Mesenchymal stem cell (in vitro differentiated cells and primary cell): ENCODE data around the gene CARNS1.
A peak's percentile ranks its signal among the peaks of the same experiment; 100 is the strongest.

Experiments used
- DNase-seq: peaks from one replicate; pipeline ENCODE4 v3.0.0-alpha.2; 2013
- H2AFZ ChIP-seq: one replicate; pipeline ENCODE4 v1.6.1; 2013; ENCODE audit warnings: low read depth, mild to moderate bottlenecking, control low read depth, inconsistent platforms, low read length, moderate library complexity
- H2AK5ac ChIP-seq: 2 replicates; pipeline ENCODE4 v1.6.1; 2013; ENCODE audit warnings: low read length, moderate library complexity, mild to moderate bottlenecking, inconsistent platforms; ENCODE audit not compliant: severe bottlenecking
- H2BK120ac ChIP-seq: one replicate; pipeline ENCODE4 v1.6.1; 2013; ENCODE audit warnings: low read depth, mild to moderate bottlenecking, inconsistent platforms, low read length, moderate library complexity
- H2BK12ac ChIP-seq, 2 experiments: one replicate each; pipeline ENCODE4 v1.6.1; 2013; ENCODE audit warnings: inconsistent platforms in 2 of 2, low read length in 2 of 2, mild to moderate bottlenecking in 2 of 2, moderate library complexity in 2 of 2, control low read depth in 1 of 2
- H2BK15ac ChIP-seq: one replicate; pipeline ENCODE4 v1.6.1; 2013; ENCODE audit warnings: mild to moderate bottlenecking, low read depth, inconsistent platforms; ENCODE audit not compliant: poor library complexity, severe bottlenecking
- H2BK5ac ChIP-seq: 2 replicates; pipeline ENCODE4 v1.6.1; 2013; ENCODE audit warnings: low read depth, mild to moderate bottlenecking, low read length, control low read depth, inconsistent platforms; ENCODE audit not compliant: poor library complexity, severe bottlenecking
- H3K14ac ChIP-seq, 2 experiments: one replicate each; pipeline ENCODE4 v1.6.1; 2013; ENCODE audit warnings: inconsistent platforms in 2 of 2, low read length in 2 of 2, control low read depth in 1 of 2, mild to moderate bottlenecking in 1 of 2, moderate library complexity in 1 of 2
- H3K18ac ChIP-seq, 2 experiments: one replicate each; pipeline ENCODE4 v1.6.1; 2013; ENCODE audit warnings: inconsistent platforms in 2 of 2, low read length in 2 of 2, control low read depth in 1 of 2, low read depth in 1 of 2, mild to moderate bottlenecking in 1 of 2
- H3K23ac ChIP-seq, 2 experiments: one replicate each; pipeline ENCODE4 v1.6.1; 2013; ENCODE audit warnings: inconsistent platforms in 2 of 2, low read length in 2 of 2, mild to moderate bottlenecking in 2 of 2, moderate library complexity in 2 of 2, control low read depth in 1 of 2
- H3K27ac ChIP-seq: 2 replicates; pipeline ENCODE4 v1.5.1; 2013; ENCODE audit warnings: mild to moderate bottlenecking, moderate library complexity, low read length, control low read depth, inconsistent platforms; ENCODE audit not compliant: poor library complexity, severe bottlenecking
- H3K27me3 ChIP-seq, 2 experiments: 2 replicates each; pipeline versions ENCODE4 v1.6.1 to v1.7.0; 2013; ENCODE audit warnings: low read length in 2 of 2, mild to moderate bottlenecking in 2 of 2, moderate library complexity in 2 of 2, control low read depth in 1 of 2, inconsistent platforms in 1 of 2; ENCODE audit not compliant: control insufficient read depth in 1 of 2, insufficient read depth in 1 of 2
- H3K36me3 ChIP-seq, 2 experiments: 2 replicates each; pipeline versions ENCODE4 v1.6.1 to v1.7.0; 2013; ENCODE audit warnings: low read length in 2 of 2, control low read depth in 1 of 2, inconsistent platforms in 1 of 2, low read depth in 1 of 2, mild to moderate bottlenecking in 1 of 2; ENCODE audit not compliant: insufficient read depth in 2 of 2, control insufficient read depth in 1 of 2
- H3K4ac ChIP-seq, 2 experiments: one replicate each; pipeline ENCODE4 v1.6.1; 2013; ENCODE audit warnings: inconsistent platforms in 2 of 2, low read length in 2 of 2, mild to moderate bottlenecking in 2 of 2, moderate library complexity in 2 of 2, control low read depth in 1 of 2, low read depth in 1 of 2
- H3K4me1 ChIP-seq: 2 replicates; pipeline ENCODE4 v1.6.1; 2013; ENCODE audit warnings: low read depth, low read length, control low read depth; ENCODE audit not compliant: control insufficient read depth, insufficient read depth
- H3K4me2 ChIP-seq: 2 replicates; pipeline ENCODE4 v1.6.1; 2013; ENCODE audit warnings: low read length, mild to moderate bottlenecking, inconsistent platforms; ENCODE audit not compliant: poor library complexity, severe bottlenecking
- H3K4me3 ChIP-seq, 2 experiments: 2 replicates each; pipeline versions ENCODE4 v1.5.1 to v1.7.0; 2013; ENCODE audit warnings: low read length in 2 of 2, mild to moderate bottlenecking in 2 of 2, control low read depth in 1 of 2, low read depth in 1 of 2; ENCODE audit not compliant: insufficient read depth in 1 of 2
- H3K79me1 ChIP-seq: replicated peaks from 2 replicates; pipeline ENCODE4 v1.6.1; 2013; ENCODE audit warnings: mild to moderate bottlenecking, control low read depth, low read length, inconsistent platforms; ENCODE audit not compliant: poor library complexity, severe bottlenecking
- H3K9ac ChIP-seq: 2 replicates; pipeline ENCODE4 v1.7.0; 2013; ENCODE audit warnings: mild to moderate bottlenecking, low read length, moderate library complexity
- H3K9me3 ChIP-seq: 2 replicates; pipeline ENCODE4 v1.7.0; 2013; ENCODE audit warnings: mild to moderate bottlenecking, low read length; ENCODE audit not compliant: control insufficient read depth
- H4K8ac ChIP-seq: one replicate; pipeline ENCODE4 v1.6.1; 2013; ENCODE audit warnings: inconsistent platforms, mild to moderate bottlenecking, low read length, moderate library complexity
- H4K91ac ChIP-seq: one replicate; pipeline ENCODE4 v1.6.1; 2013; ENCODE audit warnings: mild to moderate bottlenecking, low read length, inconsistent platforms
- WGBS: methylation state at CpG from one replicate; pipeline ENCODE4 v1.1.7; 2013; ENCODE audit warnings: mixed read lengths; 5-methylcytosine and 5-hydroxymethylcytosine counted together

The CARNS1 gene

GRCh38 chr11:67437809-67438157 lies 22.3 kb downstream of the CARNS1 start:
- DNase-seq: no peak
- no peaks in the 10 kb centered on the region for H3K9me3 ChIP-seq
- H2BK15ac ChIP-seq: no peak overlapping the region
- H3K79me1 ChIP-seq: peaks cover 25% of the 10 kb centered on the region
- H3K27me3 ChIP-seq: no peaks in the 10 kb centered on the region
- no peak overlapping the region for H3K14ac ChIP-seq
- H2BK5ac ChIP-seq: peak overlapping the region; percentile 90
- no peak overlapping the region for H3K9ac ChIP-seq
- peak overlapping the region; percentile 47 for H3K4me2 ChIP-seq
- peak overlapping the region; percentile 19 for H4K8ac ChIP-seq
- no peak overlapping the region for H3K18ac ChIP-seq
- H2BK120ac ChIP-seq: no peak overlapping the region
- H3K23ac ChIP-seq: no peak overlapping the region
- WGBS: 82% methylated on average over 3 of the region's 3 CpGs
- H3K27ac ChIP-seq: peak overlapping the region; percentile 93
- H2AFZ ChIP-seq: no peak overlapping the region
- peaks cover 78% of the 10 kb centered on the region for H3K4me1 ChIP-seq
- H4K91ac ChIP-seq: no peak overlapping the region
- peaks cover 71 to 93% of the 10 kb centered on the region in 2 experiments for H3K36me3 ChIP-seq
- H2BK12ac ChIP-seq: peak overlapping the region in 1 of 2 experiments; percentile 42
- H2AK5ac ChIP-seq: peak overlapping the region; percentile 97
- H3K4ac ChIP-seq: no peak overlapping the region
- no peak overlapping the region for H3K4me3 ChIP-seq

GRCh38 chr11:67438158-67438902 lies 22.9 kb downstream of the CARNS1 start:
- H2BK5ac ChIP-seq: no peak overlapping the region
- no peak overlapping the region for H3K18ac ChIP-seq
- peak overlapping the region; percentile 26 for H2BK15ac ChIP-seq
- H3K4me2 ChIP-seq: no peak overlapping the region
- no peaks in the 10 kb centered on the region for H3K9me3 ChIP-seq
- no peak overlapping the region for H3K14ac ChIP-seq
- no peak overlapping the region for H3K4me3 ChIP-seq
- H3K27me3 ChIP-seq: no peaks in the 10 kb centered on the region
- peaks cover 23% of the 10 kb centered on the region for H3K79me1 ChIP-seq
- H2AFZ ChIP-seq: no peak overlapping the region
- peaks cover 78% of the 10 kb centered on the region for H3K4me1 ChIP-seq
- no peak overlapping the region for H3K4ac ChIP-seq
- no peak overlapping the region for H3K9ac ChIP-seq
- peaks cover 66 to 87% of the 10 kb centered on the region in 2 experiments for H3K36me3 ChIP-seq
- peak overlapping the region; percentile 97 for H2AK5ac ChIP-seq
- no peak overlapping the region for H2BK120ac ChIP-seq
- H3K27ac ChIP-seq: peak overlapping the region; percentile 93
- no peak overlapping the region for H4K91ac ChIP-seq
- no peak overlapping the region for H4K8ac ChIP-seq
- WGBS: 96% methylated on average over 30 of the region's 41 CpGs
- DNase-seq: no peak
- H2BK12ac ChIP-seq: no peak overlapping the region
- H3K23ac ChIP-seq: no peak overlapping the region

DNA sequence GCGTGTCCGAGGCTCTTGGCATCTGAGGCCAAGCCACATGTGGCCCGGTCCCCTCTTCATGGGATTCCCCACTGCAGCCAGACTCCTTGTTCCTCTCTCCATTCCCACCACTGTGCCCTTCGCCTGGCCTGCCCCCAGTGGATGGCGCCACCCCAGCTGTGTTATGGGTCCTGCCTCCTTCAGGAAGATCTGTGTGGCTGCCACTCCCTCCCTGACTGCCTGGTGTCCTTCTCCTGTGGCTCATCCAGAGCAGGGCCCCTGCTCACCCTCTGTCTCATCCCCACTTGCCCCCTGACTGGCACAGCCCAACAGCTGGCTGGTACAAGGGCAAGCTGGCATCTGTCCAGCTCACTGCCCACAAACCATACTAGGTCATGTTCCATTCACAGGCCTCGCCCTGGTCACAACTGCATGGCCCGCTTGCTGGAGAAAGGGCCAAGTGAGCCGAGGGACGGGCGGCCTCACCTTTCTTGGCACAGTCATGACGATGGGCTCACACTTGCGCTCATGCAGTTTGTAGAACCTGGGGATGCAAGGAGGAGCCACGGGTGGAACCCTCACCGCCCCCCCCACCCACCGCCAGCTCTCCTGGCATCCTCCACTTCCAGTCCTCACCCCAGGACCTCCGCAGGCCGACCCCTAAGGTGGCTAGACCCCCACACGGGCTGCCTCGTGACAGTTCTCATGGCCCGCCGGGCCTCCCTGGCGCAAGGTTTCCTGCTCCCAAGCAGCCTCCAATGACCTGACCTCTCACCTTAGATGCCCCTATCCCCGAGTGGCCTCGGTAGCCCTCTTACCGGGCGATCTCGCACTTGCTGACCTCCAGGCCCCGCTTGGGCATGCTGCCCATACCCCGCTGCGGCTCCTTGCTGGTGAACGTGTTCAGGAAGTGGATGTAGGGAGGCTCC lies 24.1 kb downstream of the CARNS1 start:
- Histone ChIP-seq H2BK12ac (no peak overlapping the region), H3K4ac (no peak overlapping the region), H3K27me3 (no peaks in the 10 kb centered on the region), H3K9ac (no peak overlapping the region), H3K27ac (peak overlapping the region; percentile 81), H3K79me1 (peaks cover 13% of the 10 kb centered on the region), H2BK5ac (no peak overlapping the region), H3K4me3 (no peak overlapping the region), H3K36me3 (peaks cover 53 to 75% of the 10 kb centered on the region in 2 experiments), H3K4me2 (no peak overlapping the region), H3K4me1 (peaks cover 78% of the 10 kb centered on the region), H3K14ac (no peak overlapping the region), H3K23ac (no peak overlapping the region), H2BK15ac (no peak overlapping the region), H2AK5ac (peak overlapping the region; percentile 89), H3K18ac (no peak overlapping the region), H3K9me3 (no peaks in the 10 kb centered on the region), H2BK120ac (no peak overlapping the region), H4K91ac (no peak overlapping the region), H4K8ac (no peak overlapping the region), H2AFZ (no peak overlapping the region)
- WGBS: 92% methylated on average over 31 of the region's 31 CpGs
- DNase-seq: peak; percentile 34
